GM18517 (cell line): ENCODE results near the gene DCBLD1.

Experiments used
- ATAC-seq: cut with Tn5 transposase; IDR thresholded peaks from one replicate; pipeline ENCODE4 v1.9.1; 2021; ENCODE audit warnings: mild to moderate bottlenecking, moderate library complexity; ENCODE audit not compliant: unreplicated experiment

DCBLD1 gene

DNA sequence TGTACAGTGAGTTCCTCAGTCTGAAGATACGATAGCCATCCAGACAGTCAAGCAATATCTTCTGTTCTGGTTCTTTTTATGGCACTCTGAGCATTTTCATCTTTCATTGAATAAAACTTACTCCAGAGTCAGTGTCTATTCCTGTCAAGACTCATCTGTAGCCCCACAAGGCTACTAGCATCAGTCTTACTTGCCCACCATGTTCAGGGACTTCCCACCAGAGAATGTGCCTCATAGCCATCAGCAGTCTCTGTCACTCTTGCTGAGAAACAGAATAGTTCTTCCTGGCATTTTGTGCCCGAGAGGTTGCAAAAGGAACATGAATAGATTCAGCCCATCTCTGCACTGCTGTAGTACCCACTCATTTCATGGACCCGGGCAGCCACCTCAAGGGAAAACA lies 12.7 kb upstream of the DCBLD1 start:
- no peak for ATAC-seq

- no peak for ATAC-seq
Observed at GRCh38 chr6:117472667-117473066, 9.8 kb upstream of the DCBLD1 start.

GRCh38 chr6:117473401-117473800 lies 9.1 kb upstream of the DCBLD1 start:
- ATAC-seq, result no peak

DNA sequence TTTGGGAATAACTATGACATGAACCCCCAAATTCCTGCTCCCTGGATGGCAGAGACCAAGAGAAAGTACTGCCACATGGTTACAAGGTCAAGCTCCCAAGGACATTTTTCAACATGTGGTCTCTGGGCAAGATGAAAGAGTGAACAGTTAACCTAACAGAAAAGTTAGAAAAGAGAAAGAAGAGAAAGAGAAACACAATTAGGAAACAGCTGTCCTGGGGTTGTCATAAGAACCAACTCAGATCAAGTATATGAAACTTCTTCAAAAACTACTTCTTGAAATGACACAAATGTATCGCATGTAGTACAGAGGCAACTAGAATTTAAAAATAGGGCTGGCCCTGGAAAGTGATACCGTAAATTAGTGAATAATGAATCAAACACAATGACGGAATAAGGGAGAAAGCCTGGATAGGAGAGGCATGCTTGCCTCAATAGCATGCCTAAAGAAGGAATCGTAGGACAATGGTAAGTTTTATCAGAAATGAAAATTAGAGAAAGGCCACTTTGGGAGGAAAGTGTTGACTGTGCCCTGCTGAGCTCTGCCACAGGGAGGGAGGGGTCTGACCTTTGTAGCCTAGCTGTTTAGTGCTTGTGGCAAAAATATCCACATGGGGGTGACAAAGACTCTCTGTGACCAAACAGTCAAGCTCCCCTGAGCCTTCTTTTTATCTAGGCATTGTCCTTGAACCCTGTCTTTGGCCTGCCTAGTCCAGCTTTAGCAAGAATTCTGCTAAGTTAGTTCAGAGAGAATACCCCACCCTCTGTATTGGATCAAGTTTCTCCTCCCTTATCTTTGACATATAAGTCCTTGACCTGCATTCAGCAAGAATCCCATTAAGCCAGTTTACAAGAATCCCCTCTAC lies 4.3 kb upstream of the DCBLD1 start:
- ATAC-seq, result peak; percentile 36

- ATAC-seq, result no peak
Observed at GRCh38 chr6:117478853-117479231, 3.6 kb upstream of the DCBLD1 start.

DNA sequence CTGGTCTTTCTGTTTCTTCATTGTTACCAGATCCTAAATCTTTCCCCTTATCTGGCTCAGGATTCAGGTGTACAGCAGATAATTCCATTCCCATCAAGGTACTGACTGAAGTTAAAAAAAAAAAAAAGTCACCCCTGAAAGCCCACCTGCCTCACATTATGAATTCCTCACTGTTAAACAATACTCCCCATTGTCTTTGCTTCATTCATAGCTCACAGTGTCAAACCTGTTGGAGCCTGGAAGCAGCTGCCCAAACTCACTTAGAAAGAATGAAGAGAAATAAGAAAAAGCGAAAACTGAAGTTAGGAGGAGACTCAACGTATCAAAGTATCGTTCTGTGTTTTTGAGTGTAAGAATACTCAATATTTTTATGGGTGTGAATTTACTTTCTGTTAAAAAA lies 1.8 kb upstream of the DCBLD1 start:
- ATAC-seq, result no peak

GRCh38 chr6:117481278-117481925 lies 1.1 kb upstream of the DCBLD1 start:
- no peak for ATAC-seq

DNA sequence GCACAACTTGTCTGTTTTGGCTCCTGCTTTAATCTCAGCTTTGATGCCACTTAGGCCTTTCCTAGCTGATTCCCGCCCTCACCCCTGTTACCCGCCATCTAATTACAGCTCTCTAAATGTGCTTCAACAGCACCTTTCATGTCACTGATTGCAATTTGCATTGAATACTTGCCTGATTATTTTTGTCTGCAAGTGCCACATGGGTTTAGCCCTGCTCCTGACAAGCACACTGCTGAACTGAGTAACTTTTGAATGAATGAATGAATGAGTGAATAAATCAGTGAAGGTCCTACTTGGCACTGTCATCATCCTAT lies 591 bp upstream of the DCBLD1 start:
- ATAC-seq, result no peak

- no peak for ATAC-seq
Observed at GRCh38 chr6:117483004-117483644, 650 bp downstream of the DCBLD1 start.

DNA sequence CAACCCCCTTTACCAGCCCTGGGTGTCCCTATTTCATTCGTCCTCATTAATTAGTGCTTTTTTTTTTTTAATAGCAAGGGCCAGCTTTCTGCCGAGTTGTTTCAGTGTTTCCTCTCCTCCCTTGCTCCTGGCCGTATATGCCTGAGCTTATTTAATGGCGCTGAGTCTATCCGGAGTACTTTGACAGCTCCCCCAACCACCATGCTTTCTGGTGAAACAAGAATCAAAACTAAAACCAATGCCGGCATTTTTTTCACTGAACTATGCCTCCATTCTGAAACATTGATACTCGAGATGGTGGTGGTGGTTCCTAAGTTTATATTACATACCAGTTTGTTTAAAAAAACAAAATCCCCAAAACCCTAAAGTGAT lies 1.2 kb downstream of the DCBLD1 start:
- ATAC-seq, result no peak

GRCh38 chr6:117484052-117484646 lies 1.7 kb downstream of the DCBLD1 start:
- ATAC-seq, result no peak

DNA sequence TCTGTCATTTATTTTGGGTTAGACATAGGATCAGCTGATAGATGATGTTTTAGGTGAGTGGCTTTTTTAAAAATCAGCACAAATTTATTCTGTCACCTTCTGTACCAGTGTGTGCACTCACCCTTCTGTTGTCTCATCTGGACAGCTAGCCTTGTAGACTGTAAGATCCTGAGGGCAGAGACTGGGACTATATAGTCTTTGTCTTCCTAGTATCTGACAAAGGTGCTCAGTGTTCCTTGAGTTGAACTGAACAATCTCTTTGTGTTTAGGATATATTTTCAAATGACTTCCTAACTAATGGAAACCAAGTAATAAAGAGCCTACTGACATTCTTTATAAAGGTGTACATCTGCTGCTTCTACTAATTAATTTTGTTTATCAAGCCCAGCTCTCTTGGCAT lies 3.0 kb downstream of the DCBLD1 start:
- no peak for ATAC-seq

- ATAC-seq, result no peak
Observed at GRCh38 chr6:117487821-117488220, 5.3 kb downstream of the DCBLD1 start.

DNA sequence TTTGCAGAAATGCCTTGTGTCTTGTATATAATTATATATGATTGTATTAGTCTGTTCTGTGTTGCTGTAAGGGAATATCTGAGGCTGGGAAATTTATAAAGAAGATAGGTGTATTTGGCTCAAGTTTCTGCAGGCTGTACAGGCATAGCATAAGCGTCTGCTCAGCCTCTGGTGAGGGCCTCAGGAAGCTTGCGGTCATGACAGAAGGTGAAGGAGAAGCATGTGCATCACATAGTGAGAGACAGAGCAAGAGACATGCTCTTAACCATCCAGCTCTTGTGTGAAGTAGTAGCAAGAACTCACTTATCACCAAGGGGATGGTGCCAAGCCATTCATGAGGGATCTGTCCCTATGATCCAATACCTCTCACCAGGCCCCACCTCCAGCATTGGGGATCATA lies 6.5 kb downstream of the DCBLD1 start:
- ATAC-seq, result no peak

DNA sequence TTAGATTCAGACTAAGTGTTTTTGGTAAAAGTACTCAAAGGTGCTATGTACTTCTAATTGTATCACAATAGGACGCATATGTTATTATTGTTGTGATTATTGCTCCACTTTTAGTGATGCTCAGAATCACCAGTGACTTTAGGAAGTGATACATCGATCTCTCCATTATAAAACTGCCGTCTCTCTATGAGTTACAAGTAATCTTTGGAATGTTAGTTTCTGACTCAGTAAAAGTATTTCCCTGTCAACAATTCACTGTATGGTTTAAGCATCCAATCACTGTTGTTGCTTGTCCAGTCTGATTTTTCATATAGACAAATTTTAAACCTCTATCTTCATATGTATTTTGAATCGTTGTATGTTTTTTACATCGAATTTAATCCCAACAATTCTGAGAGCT lies 9.4 kb downstream of the DCBLD1 start:
- ATAC-seq, result no peak

GRCh38 chr6:117493470-117493869 lies 11.0 kb downstream of the DCBLD1 start:
- no peak for ATAC-seq

- peak; percentile 36 for ATAC-seq
Observed at GRCh38 chr6:117494283-117494682, 11.8 kb downstream of the DCBLD1 start.

- peak; percentile 17 for ATAC-seq
Observed at GRCh38 chr6:117494694-117495318, 12.3 kb downstream of the DCBLD1 start.

GRCh38 chr6:117495425-117495824 lies 13.0 kb downstream of the DCBLD1 start:
- ATAC-seq, result no peak

- ATAC-seq, result no peak
Observed at GRCh38 chr6:117495869-117496268, 13.4 kb downstream of the DCBLD1 start.

- peak; percentile 60 for ATAC-seq
Observed at GRCh38 chr6:117496383-117496990, 14.0 kb downstream of the DCBLD1 start.
